ENCODE measurements around the gene MC2R.

DNA sequence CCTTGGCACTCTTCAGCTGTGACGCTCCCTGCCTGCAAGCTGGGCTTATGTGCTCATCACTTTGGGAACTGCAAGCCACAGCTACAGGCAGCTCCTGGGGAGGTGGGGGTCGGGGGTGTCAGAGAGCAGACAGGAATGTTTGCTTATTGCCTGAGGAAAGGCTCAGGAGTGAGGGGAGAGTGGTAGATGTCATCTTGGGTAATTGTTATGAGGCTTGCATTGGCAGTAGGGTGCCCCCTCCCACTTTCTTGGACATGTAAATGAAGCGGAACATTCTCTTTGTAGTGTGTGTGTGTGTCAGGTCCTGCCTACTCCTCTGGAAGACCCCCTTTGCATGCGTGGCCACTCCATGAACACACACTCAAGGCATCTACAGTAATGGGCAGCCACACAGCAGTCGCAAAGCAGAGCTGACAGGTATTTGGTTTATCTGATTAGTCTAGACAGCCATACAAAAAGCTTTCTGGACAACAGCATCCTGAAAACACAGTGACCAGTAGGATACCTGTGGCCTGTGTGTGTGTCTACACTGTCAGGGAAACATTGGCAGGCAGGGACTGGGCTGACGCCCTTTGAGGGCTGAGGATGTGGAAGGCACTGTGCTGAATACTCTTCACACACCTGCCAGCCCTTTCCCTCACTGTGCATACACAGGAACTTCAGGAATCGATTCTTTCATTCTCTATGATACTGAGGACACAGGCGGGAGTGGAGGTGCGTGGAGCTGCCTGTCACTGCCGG, 17.1 kb upstream of the MC2R start:
- TF ChIP-seq, protein P1, sequence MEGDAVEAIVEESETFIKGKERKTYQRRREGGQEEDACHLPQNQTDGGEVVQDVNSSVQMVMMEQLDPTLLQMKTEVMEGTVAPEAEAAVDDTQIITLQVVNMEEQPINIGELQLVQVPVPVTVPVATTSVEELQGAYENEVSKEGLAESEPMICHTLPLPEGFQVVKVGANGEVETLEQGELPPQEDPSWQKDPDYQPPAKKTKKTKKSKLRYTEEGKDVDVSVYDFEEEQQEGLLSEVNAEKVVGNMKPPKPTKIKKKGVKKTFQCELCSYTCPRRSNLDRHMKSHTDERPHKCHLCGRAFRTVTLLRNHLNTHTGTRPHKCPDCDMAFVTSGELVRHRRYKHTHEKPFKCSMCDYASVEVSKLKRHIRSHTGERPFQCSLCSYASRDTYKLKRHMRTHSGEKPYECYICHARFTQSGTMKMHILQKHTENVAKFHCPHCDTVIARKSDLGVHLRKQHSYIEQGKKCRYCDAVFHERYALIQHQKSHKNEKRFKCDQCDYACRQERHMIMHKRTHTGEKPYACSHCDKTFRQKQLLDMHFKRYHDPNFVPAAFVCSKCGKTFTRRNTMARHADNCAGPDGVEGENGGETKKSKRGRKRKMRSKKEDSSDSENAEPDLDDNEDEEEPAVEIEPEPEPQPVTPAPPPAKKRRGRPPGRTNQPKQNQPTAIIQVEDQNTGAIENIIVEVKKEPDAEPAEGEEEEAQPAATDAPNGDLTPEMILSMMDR (conservative IDR thresholded peaks at IDR 0.05; ENCODE audit: low read depth, low read length), result no peak
- TF ChIP-seq RAD21 (IDR thresholded peaks at IDR 0.05; ENCODE audit: low read length), result no peak
- no peak for TF ChIP-seq POLR2A (IDR thresholded peaks at IDR 0.05; ENCODE audit: low read depth, low read length)
- TF ChIP-seq MAZ (IDR thresholded peaks at IDR 0.05; ENCODE audit: borderline replicate concordance, low read depth, low read length), result no peak
- no peak for TF ChIP-seq CHD1 (IDR thresholded peaks at IDR 0.05; ENCODE audit: low read depth, low read length)
- TF ChIP-seq RCOR1 (IDR thresholded peaks at IDR 0.05; ENCODE audit: insufficient replicate concordance, low read length), result no peak

All from IMR-90 (cell line).